NOMO-1 treated with dmso at 0.1 percent for 144 hours (cell line): ENCODE results near the gene NAPEPLD.
A peak's percentile ranks its signal among the peaks of the same experiment; 100 is the strongest.
"Not testable (repeated sequence)": the region's sequence is repeated elsewhere in the genome, so short reads cannot be mapped to it uniquely, and the experiment has no call there.

Experiments
- DNase-seq: peaks from one replicate; lab custom pipeline; 2025; ENCODE audit not compliant: unreplicated experiment; lab: John Stamatoyannopoulos, UW

Gene NAPEPLD

GRCh38 chr7:103148994-103149807, at the start of gene NAPEPLD:
Gene NAPEPLD, minus strand, starts transcription at chr7:103149099. Its CDS starts 20,323 bp downstream, at chr7:103128776.
- DNase-seq = peak; percentile 20

DNA sequence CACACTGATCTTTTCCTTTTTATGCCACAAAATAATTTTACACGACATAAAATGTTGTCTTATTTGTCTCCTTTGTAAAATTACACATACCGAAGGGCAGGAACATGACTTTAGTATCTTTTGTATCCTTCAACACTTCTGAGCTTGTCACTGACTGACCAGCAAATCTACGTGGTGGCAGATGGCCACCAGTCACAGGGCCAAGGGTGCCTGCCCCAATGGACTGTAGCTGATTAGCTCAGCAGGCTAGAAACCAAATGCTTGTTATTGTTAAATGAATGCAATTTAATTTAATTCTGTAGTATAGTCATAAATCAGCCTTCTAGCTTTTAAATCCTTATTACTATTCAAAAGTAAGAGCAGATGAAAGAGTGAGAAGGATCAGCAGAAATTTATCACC, 49.2 kb upstream of the NAPEPLD start:
- DNase-seq = not testable (repeated sequence)

DNA sequence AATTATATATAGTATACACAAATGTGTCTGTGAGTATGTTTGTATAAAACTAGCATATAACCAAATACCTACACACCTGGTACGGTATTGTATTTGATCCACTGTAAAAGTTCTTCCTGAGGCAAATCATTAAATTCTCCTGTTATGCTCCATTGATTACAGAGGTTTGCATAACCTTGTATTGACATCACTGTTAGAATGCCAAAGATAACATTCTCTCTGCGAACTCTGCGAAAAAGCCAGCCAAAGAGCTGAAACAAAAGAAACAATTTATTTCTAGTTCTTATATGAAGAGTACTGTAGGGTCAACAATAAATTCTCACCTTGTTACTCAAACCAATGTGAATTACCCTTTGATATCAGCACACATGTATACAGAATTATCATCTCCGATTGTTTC, 46.5 kb upstream of the NAPEPLD start:
- DNase-seq = not testable (repeated sequence)

- not testable (repeated sequence) for DNase-seq
Observed at GRCh38 chr7:103172415-103173146, 23.7 kb upstream of the NAPEPLD start.

GRCh38 chr7:103171695-103172414, 23.0 kb upstream of the NAPEPLD start:
- not testable (repeated sequence) for DNase-seq

- not testable (repeated sequence) for DNase-seq
Observed at GRCh38 chr7:103166921-103167544, 18.1 kb upstream of the NAPEPLD start.

GRCh38 chr7:103163087-103163825, 14.4 kb upstream of the NAPEPLD start:
- DNase-seq = not testable (repeated sequence)

DNA sequence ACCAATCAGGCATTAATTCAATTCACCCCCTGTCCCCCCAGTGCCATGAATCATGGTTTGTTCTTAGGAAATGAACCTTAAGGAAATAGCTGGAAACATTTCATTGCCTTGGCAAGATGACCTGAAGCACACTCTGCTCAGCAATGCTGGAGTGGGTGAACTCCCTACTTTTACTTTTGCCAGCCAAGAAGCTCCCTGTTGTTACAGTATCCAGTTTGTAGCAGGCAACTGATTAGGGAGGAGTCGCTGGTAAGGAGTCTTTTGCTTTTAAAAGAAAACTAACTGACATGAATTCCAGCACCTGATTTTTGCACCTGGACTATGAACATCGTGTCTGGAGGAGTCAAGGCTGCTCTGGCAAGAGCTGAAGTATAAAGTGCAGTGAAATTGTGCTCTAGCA, 13.7 kb upstream of the NAPEPLD start:
- DNase-seq = not testable (repeated sequence)

- not testable (repeated sequence) for DNase-seq
Observed at GRCh38 chr7:103161998-103162616, 13.2 kb upstream of the NAPEPLD start.

DNA sequence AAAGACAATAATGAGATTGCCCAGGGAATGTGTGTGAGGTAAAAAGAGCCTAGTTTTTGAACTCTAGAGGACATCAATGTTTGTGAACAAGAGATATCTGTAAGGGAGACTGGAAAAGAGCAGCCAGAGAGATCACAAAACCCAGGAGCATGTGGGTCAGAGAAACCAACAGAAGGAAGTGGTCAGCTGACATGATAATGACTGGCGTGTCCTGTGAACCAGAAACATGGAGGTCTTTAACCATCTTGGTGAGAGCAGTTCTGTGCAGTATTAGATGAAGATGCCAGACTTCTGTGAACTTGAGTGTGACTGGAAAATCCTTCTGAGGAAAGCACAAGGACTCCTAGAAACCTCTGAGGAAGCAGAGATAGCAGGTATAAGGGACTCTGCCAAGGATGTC, 10.2 kb upstream of the NAPEPLD start:
- not testable (repeated sequence) for DNase-seq

DNA sequence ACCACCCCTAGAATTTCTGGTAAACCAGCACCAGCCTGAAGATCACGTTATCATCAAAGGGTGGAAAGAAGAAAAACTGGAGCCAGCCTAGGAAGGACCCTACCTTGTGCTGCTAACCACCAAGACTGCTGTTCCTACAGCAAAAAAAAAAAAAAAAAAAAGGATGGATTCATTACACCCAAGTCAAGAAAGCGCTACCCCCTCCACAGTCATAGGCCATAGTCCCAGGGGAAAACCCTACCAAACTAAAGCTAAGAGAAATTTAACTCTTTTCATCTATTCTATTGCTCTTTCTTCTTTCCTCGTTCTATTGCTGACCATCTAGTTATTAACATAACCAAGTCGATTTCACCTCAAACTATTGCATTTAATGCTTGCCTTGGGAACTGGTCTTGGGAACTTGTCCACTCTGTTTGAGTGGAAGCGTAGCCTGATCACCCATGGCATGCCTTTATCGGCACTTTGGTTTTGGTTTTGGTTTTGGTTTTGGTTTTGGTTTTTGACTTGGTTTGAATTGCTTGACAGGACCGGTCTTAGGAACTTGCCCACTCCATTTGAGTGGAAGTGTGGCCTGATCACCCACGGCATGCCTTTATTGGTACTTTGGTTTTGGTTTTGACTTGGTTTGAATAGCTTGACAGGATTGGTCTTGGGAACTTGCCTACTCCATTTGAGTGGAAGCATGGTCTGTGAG, 6.6 kb upstream of the NAPEPLD start:
- not testable (repeated sequence) for DNase-seq

- DNase-seq = no peak
Observed at GRCh38 chr7:103154042-103154441, 5.1 kb upstream of the NAPEPLD start.

DNA sequence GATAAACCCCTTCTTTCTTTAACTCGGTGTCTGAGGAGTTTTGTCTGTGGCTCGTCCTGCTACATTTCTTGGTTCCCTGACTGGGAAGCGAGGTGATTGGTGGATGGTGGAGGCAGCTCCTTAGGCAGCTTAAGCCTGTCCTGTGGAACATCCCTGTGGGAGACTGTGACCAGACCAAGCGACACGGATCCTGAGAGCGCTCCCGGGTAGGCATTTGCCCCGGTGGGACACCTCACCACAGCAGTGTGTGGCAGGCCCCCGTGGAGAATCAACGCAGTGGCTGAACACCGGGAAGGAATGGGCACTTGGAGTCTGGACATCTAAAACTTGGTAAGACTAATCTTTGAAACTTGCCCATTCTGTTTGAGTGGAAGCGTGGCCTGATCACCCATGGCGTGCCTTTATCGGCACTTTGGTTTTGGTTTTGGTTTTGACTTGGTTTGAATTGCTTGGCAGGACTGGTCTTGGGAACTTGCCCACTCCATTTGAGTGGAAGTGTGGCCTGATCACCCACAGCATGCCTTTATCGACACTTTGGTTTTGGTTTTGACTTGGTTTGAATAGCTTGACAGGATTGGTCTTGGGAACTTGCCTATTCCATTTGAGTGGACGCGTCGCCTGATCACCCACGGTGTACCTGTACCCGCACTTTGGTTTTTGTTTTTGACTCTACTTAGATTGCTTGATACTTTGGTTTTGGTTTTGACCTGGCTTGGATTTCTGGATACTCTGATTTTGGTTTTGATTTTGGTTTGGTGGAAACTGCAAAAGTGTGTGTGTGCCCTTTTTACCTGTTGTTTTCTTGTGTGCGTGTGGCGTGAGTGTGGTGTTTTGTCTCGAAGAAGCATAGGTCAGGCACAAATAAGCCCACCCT, 4.1 kb upstream of the NAPEPLD start:
- DNase-seq = not testable (repeated sequence)

DNA sequence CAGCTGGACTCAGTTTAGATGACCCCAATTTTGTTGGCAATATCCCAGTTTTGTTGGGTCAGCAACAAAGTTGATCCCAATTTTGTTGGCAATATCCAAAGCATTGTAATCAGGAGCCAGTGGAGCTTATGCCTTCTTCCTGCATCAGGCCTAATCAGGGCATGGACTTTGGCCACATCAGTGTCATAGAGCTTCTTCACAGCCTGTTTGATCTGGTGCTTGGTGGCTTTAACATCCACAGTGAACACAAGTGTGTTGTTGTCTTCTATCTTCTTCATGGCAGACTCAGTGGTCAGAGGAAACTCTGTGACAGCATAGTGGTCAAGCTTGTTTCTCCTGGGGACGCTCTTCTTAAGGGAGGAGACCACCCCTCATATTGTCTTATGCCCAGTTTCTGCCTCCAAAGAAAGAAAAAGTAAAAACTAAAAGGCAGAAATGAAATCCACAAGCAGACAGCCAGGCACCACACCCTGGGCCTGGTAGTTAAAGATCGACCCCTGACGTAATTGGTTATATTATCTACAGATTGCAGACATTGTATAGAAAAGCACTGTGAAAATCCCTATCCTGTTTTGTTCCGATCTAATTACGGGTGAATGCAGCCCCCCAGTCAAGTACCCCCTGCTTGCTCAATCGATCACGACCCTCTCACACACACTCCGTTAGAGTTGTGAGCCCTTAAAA, 3.2 kb upstream of the NAPEPLD start:
- DNase-seq = not testable (repeated sequence)

- no peak for DNase-seq
Observed at GRCh38 chr7:103150192-103150591, 1.3 kb upstream of the NAPEPLD start.

- DNase-seq = no peak
Observed at GRCh38 chr7:103149808-103150180, 895 bp upstream of the NAPEPLD start.

DNA sequence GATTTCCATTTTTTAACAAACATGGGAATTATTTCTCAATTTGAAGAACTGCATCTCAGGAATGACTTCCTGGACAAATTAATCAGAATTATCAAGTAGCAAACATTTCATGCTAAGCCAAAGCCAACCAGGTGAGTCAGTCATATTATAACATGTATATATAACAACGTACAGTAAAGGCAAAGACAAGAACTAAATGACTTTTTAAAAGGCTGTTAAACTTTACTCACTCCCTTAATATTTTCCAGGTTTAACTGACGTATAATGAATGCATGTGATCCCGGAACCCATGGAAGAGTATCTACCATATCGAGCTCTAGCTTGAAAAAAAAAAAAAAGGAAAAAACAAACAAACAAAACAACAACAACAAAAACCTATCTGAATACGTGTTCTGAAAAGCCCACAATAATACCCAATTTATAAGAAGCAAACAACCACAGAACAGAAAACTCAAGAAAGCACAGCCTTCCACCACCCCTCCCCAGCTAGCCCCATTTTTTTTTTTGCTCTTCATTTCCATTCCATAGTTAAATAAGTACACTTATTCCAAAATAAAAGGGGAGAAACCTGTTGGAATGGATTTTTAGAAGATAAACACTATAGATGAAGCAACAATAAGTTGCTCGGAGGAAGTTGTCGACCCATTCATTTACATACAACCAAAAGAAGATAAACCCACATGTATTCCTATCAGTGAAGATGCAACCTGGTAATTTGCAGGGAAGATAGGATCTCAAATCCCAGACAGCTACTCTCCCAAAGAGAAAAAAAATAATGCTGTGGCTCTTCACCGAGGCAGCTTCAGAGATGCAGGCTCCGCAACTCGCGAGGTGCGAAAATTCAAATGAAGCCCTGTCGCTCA, 537 bp downstream of the NAPEPLD start:
- DNase-seq = no peak
